ENCODE data around the gene TKTL1.

Gene TKTL1

DNA sequence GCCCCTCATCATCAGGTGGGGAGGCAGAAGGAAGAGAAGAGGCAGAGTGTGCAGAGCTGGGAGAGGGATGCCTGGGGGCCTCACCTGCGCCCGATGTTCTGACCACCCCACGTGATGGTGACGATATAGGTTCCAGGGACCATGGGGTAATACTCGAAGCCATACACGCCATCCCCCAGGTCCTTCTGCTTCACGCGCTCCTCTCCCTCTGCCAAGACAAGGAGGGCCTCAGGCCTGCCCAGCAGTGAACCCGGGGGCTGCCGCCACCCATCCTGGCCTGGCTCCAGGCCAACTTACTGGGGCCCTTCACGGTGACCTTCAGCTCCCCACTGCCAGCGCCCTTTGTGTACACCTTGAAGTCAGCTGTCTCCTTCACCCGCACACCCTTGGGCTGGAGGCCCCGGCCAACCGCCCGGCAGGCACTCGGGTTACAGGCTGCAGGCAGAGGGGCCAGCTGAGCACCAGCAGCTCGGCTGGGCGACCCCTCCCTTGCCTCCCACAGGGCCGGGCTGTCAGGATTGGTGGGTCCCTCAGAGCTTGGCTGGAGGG lies 69.5 kb downstream of the TKTL1 start:
- DNase-seq: no peak

- DNase-seq: no peak
Observed at GRCh38 chrX:154365997-154366665, 70.5 kb downstream of the TKTL1 start.

GRCh38 chrX:154366666-154367055 lies 71.1 kb downstream of the TKTL1 start:
- DNase-seq: no peak

GRCh38 chrX:154367474-154368308 lies 72.1 kb downstream of the TKTL1 start:
- no peak for DNase-seq

- DNase-seq: no peak
Observed at GRCh38 chrX:154368630-154369448, 73.2 kb downstream of the TKTL1 start.

- DNase-seq: peak; percentile 72
Observed at GRCh38 chrX:154369449-154370299, 74.1 kb downstream of the TKTL1 start.

- DNase-seq: no peak
Observed at GRCh38 chrX:154370300-154371016, 74.9 kb downstream of the TKTL1 start.

GRCh38 chrX:154371017-154371788 lies 75.6 kb downstream of the TKTL1 start:
- DNase-seq: peak; percentile 80

DNA sequence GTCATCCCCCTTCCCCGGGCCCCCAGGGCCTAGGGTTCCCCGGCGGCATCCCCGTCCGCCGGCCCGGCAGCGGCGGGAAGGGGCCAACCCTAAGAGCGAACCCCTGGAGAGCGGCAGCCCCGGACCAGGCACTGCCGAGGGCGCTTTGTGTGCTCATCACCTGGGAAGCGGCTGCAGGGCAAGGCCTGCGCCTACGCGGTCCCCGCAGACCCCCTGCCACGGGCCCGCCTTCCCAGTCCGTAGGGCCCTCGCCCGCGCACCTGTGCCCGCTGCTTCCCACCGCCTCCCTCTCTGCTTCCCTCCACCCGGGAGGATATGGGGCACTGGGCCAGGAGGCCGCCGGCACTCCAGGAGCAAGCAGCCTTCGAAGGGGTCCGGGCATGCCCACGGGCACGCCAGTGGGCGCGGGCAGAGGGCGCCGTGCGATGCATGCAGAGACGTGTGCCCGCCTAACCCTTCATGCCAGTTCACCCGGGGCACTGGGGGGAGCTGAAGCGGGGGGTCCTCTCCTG lies 76.2 kb downstream of the TKTL1 start:
- no peak for DNase-seq

DNA sequence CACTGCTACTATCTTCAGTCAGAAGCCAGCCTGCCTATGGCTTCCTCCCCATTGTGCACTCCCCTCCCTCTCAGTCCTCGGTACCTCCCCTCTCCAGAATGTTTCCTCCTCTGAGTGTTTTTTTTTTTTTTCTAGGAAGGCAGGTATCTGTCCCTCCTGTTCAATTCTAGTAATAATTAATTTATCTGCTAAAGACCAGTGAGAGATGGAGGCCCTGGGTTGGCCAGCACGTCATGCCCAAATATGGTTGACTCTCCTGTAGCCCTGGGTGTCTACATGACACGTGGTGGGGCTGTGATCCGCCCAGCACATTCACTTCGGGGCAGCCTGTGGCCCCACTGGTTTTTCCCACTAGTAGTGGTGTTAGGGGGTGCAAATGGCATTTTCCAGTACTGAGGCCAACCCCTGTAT lies 77.0 kb downstream of the TKTL1 start:
- no peak for DNase-seq

DNA sequence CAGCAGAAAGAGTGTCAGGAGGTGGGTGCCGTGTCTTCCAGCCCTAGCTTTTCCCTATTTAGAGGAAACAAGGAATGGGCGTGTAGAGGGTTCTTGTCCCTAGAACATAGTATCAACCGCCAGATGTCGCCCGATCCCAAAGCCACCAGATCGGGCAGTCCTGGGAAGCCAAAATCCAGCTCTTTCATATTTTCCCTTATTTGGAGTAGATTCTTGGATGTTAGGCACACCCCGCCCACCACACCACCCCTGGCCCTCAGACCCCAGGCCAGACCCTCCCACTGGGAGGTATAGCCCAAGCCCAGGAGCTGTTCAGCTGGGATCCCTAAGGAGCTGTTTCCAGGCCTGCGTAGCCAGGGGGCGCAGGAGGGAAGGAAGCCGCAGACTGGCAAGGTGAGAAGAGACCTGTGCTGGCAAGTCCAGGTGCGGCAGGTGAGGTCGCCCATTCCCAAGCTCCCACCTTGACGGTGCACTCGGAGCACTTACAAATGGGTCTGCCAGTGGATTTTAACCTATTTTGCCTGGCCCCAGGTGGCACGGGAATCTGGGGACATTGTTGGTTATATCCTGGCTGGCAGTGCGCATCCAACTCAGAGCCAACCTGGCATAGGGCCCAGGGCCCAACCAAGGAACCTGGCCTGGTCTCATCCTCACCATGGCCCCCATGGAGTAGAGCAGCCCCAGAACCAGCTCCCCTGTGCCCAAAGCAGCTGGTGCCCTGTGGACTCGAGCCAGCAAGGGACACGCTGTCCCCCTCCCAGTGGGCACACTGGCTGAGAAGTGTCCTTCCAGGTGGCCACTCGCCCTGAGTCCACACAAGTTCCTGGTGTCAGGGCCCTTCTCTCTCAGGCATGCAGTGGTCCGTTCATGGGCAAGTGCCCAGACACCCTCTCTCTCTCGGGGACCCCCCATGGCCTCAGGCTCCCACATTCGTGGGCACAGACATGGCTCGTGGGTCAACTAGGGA lies 78.0 kb downstream of the TKTL1 start:
- peak; percentile 78 for DNase-seq

GRCh38 chrX:154374313-154375155 lies 78.9 kb downstream of the TKTL1 start, which contains the start of gene FLNA:
Gene FLNA (minus strand): TSS chrX:154374634. CDS start chrX:154371245, 3,389 bp downstream.
- DNase-seq: no peak

DNA sequence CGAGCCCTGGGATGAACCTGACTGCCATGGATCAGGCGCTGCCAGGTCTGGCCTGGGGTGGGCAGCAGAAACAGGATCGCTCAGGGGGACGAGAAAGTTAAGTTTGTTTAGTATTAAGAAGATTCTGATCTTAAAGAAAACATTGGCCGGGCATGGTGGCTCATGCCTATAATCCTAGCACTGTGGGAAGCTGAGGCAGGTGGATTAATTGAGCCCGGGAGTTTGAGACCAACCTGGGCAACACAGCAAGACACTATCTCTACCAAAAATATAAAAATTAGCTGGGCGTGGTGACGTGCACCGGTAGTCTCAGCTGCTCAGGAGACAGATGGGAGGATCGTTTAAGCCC lies 79.5 kb downstream of the TKTL1 start:
- DNase-seq: no peak

DNA sequence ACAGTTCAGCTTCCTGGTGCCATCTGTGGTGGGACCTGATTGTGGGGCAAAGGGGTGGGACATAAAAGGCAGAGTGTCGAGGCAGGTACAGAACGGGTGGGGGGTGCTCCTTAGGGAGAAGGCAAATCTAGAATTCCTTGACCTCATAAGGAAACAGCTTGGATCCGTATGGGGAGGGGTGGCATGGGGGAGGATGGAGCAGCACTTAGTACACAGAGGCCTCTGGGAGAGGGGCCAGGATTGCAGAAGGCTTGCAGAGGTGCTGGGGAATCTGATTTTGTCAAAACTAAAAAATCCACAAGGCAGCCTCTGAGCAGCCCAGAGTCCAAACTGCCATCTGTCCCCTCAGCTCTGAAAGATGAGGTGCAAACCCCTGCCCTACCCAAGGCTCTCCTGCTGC lies 81.2 kb downstream of the TKTL1 start:
- DNase-seq: no peak

DNA sequence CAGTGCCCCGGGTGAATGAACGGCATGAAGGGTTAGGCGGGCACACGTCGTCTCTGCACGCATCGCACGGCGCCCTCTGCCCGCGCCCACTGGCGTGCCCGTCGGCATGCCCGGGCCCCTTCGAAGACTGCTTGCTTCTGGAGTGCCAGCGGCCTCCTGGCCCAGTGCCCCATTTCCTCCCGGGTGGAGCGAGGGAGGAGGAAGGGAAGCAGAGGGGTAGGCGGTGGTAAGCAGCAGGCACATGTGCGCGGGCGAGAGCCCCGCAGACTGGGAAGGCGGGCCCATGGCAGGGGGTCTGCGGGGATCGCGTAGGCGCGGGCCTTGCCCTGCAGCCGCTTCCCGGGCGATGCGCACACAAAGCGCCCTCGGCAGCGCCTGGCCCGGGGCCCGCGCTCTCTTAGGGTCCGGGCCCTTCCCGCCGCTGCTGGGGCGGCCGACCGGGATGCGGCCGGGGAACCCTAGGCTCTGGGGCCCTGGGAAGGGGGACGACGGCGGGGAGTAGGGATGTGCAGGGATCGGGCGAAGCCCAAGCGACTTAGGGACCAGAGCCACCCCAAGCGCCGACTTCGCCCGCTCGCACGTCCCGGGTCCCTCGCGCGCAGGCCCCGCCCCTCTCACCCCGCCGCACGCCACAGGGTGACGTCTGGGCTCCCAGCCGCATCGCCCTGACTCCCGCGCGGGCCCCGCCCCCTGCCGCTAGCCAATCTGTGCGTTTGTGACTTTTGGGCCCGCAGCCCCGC lies 82.6 kb downstream of the TKTL1 start:
- peak; percentile 41 for DNase-seq

- DNase-seq: peak; percentile 99
Observed at GRCh38 chrX:154378799-154379568, 83.4 kb downstream of the TKTL1 start, which contains the start of gene EMD. Gene EMD (plus strand): TSS chrX:154379295. CDS start chrX:154379485, 190 bp downstream.

- DNase-seq: no peak
Observed at GRCh38 chrX:154379569-154379951, 84.0 kb downstream of the TKTL1 start.
